ENCODE results near the gene RPL31.

RPL31 gene

DNA sequence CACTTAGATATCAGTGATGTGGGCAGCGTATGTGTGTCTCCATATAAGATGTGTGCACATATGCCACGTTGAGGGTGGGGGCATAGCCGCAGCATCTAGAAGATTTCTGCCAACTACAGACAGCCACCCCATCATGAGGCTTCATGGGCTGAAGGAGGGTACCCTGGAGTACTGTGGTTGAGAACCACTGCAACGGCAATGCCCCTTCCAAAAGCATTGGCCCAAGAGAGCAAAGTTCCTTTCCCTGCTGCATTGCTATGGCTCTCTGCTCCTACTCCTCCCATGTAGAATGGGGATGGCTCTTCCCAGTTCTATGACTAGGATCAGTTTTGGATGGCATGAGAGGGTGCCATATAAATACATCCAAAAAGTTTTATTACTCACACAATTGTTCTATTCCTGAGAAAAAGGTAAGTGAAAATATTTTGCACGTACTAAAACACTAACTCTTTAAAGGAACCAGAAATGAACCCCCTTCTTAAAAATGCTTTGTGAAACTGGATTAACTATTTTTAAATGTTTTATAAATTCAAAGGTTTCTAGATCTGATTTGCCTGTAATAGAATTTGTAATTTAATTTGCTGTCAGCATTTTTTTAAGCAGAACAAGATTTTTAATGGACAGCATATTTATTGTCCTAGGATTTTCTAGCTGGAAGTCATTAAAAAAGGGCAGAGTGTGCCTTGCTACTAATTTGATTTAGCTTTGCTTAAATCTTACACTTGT lies 4.4 kb upstream of the RPL31 start:
- DNase-seq, result no peak

DNA sequence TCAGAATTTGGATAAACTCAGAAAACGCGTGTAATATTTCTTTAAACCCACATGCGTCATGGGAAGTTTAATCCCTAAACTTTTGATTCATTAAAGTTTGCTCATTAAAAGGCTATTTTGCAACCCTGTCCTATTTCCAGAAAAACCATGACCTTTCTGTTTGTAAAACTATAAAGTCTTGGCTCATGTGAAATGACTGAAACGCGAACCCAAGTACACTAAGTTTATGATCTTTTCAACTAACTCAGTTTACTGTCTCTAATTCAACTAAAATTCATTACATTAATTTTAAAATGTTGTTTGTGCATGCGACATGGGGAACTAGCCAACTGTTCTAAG lies 3.9 kb upstream of the RPL31 start:
- no peak for DNase-seq

GRCh38 chr2:100999995-101000394 lies 2.1 kb upstream of the RPL31 start:
- no peak for DNase-seq

DNA sequence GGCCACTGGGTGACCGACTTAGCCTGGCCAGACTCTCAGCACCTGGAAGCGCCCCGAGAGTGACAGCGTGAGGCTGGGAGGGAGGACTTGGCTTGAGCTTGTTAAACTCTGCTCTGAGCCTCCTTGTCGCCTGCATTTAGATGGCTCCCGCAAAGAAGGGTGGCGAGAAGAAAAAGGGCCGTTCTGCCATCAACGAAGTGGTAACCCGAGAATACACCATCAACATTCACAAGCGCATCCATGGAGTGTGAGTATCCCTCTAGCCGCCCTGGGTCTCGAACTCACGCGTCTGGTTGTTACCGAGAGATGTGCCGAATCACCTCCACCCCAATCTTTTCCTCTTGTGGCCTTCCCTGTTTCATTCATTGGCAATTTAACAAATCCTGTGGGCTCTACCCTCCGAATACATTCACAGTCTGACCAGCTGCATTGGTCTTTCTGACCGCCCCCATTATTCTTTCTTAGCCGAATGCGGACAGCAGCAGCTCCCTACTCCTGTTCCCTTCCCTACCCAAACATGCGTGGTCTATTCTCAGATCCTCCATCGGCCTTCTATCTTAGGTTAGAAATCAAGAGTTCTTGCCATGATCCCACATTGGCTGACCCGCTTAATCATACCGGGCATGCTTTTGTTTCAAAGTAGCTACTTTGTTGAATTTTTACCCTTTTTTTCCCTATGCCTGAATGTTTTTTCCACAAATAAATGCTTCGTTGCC lies 631 bp downstream of the RPL31 start:
- DNase-seq, result no peak

DNA sequence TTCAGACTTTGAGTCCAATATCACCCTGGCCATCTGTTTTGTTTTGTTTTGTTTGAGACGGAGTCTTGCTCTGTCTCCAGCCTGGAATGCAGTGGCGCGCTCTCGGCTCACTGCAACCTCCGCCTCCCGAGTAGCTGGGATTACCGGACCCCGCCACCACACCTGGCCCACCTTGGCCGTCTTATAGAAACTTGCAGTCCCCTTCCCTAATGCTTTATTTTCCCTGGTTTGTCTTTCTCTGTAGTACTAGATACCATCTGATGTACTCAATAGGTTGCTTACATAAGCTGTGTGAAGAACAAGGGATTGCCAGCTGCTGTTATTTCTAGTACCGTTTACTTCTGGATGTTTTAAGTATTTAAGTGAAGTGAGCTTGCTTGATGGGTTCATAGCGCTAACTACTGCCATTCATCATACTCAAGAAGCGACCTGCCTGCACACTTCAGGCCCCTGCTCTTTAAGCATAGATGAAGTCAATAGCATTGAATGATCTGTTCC lies 1.2 kb downstream of the RPL31 start:
- DNase-seq, result no peak

DNA sequence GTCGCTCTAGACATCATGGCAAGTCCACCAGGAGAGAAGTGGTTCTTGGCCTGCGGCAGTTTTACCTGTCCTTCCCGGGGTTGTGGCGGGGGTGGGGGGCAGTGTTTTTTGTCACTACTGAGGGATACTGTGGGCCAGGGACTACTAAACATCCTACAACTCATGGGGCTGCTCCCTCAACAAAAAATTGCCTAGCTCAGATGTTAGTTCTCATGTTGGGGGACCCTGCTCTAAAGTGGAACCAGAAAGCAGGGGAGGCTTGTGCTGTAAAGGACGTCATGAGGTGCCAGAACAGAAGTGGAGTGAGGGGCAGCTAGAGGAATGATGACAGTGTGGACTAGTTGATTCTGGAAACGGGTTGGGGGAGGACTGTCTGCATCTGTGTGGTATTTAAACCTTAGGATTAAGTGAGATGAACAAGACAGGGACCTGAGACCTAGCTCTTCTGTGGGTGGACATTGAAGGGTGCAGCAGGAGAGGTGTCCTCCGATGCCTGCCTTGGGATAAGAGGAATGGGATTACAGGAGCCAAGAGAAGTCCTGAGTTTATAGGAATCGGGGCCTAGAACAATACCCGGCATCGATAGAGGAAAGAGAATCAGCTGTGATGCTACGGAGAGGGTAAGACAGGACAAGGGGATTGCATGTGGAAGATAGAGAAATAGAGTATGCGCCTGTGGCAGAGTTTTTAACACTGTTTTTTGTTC lies 2.7 kb downstream of the RPL31 start:
- no peak for DNase-seq

DNA sequence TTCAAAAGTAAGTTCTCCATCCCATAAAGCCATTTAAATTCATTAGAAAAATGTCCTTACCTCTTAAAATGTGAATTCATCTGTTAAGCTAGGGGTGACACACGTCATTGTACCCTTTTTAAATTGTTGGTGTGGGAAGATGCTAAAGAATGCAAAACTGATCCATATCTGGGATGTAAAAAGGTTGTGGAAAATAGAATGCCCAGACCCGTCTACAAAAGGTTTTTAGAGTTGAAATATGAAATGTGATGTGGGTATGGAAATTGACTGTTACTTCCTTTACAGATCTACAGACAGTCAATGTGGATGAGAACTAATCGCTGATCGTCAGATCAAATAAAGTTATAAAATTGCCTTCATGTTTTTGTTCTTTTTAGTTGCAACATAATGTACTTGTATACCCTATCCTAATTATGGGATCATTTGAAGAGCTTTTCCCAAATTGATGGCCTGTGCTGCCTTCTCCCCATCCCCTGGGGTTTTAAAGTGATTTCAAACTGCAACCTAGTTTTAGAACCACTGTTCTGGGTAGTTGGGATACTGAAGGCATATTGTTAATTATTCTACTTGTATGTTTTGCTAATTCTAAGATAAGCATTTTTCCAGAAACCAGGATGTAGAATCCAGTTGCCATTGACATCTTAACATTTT lies 4.1 kb downstream of the RPL31 start:
- no peak for DNase-seq

DNA sequence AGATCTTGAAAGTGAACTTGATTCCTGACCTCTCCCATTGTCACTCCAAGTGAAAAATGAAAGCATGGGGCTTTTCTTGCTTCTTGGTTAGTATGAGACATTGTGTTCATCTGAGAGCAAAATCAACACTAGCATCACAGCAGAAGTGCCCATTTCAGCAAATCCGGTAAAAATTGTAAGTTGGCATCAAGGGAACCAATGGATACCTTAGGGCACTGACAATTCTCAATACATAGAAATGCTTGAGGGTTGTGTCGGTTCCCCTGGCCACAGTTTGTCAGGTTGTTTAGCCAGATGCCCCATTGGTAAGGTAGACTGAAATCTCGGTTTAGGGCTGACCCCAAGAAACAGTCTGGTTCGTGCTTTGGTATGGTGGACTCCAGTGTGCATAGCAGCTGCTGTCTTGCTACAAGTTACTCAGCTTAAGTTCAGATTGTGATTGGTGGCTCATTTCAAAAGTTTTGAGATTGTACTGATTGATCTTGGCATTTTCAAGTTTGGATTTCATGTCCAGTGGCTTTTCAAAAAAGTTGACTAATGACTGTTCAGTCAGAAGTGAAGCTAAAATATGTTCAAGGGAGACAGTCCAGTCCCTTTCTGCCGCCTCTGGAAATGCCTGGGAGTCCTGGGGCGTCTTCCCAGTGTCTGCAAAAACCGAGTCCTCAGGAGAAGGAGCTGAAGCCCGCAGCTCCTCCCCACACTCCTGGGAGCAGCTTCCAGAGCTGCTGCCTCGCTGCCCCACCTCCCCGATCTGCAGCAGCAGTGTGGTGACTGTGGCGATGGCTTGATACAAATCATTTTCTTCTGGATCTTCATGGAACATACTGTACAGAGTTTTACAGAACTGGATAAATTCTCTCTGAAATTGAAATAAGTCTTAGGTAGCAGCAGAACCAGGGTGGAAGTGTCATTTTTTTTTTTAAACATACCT lies 5.6 kb downstream of the RPL31 start:
- DNase-seq, result no peak

GRCh38 chr2:101011152-101011551 lies 9.1 kb downstream of the RPL31 start:
- DNase-seq, result no peak

DNA sequence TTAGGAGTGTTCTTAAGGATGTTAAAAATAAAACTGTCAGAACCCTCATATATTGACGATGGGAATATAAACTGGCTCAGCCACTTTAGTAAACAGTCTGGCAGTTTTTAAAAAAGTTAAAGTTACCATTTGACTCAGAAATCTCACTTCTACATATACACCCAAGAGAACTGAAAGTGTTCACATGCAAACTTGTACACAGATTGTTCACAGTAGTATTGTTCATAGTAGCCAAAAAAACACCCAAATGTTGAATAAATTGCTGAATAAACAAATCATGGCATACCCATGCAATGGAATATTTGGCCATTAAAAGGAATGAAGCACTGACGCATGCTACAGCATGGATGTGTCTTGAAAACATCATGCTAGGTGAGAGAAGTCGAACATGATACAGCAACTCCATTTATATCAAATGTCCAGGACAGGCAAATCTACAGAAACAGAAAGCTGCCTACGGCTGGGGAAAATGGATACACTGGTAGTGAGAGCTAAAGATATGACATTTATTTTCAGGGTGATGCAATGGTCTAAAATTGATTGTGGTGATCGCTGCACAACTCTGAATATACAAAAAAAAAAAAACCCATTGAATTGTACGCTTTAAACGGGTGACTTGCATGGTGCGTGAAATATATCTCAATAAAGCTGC lies 10.1 kb downstream of the RPL31 start:
- DNase-seq, result no peak

DNA sequence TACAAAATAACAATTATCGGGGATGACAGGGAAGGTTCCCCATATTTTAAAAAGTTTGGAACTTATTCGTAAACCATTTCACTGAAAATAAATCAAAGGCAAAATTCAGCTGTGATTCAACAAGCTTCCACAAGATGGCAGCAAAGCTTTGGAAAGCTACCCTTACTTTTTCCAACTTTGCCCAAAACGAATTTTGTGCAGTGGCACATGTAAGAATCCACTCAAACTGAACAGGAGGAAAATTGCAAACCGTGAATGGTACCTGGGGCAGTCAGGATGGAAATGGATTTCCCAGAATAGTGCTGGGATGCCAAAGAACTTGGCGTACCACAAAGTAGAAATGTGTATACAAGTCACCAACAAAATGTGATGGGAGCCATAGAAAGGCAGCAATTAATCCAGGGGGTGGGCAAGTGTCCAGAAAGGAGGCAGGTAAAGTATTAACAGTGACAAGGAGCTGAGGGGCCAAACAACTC lies 10.7 kb downstream of the RPL31 start:
- DNase-seq, result no peak

GRCh38 chr2:101014264-101014857 lies 12.3 kb downstream of the RPL31 start:
- no peak for DNase-seq

GRCh38 chr2:101017371-101017770 lies 15.3 kb downstream of the RPL31 start:
- no peak for DNase-seq

DNA sequence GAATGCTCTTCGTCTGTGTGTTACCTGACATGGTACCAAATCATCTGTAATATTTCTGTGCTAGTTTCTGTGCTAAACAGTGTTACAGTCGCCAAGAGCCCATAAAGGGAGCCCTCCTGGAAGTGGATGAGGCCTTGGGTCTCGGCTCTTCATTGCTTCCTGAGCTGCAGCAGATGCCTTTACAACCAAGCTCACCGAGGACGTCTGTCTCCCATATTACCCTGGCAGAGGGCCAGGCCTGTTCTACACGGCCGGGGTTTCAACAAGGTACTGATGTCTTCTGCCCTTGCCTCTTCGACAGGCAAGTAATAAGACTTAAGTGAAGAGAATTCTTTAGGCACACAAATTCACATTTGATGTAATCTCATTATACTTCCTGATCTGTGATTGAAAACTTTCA lies 16.8 kb downstream of the RPL31 start:
- DNase-seq, result no peak

- DNase-seq, result no peak
Measured at GRCh38 chr2:101022221-101022620, 20.1 kb downstream of the RPL31 start.

GRCh38 chr2:101023327-101024107 lies 21.4 kb downstream of the RPL31 start:
- no peak for DNase-seq

GRCh38 chr2:101025561-101025960 lies 23.5 kb downstream of the RPL31 start:
- DNase-seq, result no peak

DNA sequence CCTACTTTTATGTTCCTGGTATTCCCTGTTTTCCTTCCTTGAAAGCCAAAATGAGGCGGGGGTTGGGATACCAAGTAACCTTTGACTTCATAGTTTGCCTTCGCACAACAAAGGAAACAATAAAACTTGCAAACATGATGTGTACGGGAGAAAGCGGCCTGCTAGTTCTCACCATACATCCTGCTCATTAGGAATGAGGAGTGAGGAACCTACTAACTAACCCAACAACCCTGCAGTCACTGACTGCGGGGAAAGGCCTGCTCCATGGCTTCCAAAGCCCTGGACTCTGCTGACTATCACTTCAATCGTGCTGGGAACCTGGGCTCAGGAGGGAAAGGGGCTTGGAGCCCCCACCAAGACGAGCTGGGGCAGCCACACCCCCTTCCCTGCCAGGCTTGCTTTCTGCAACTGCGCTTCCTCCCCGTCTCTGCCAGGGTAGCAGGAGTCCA lies 24.2 kb downstream of the RPL31 start:
- DNase-seq, result no peak

- no peak for DNase-seq
Measured at GRCh38 chr2:101026923-101027469, 24.9 kb downstream of the RPL31 start.

- DNase-seq, result no peak
Measured at GRCh38 chr2:101027852-101028251, 25.8 kb downstream of the RPL31 start.
